Subcutaneous abdominal adipose tissue (tissue), 5 donors: Measurements from ENCODE around the gene PRKCA.

Source experiments
- H3K27ac ChIP-seq: one replicate; pipeline ENCODE4 v1.7.0; 2013; ENCODE audit warnings: low read depth, mild to moderate bottlenecking, inconsistent platforms, low read length, moderate library complexity
- H3K27me3 ChIP-seq, 5 donors: one replicate each; pipeline ENCODE4 v1.7.0; 2013; ENCODE audit warnings: low read length in 5 of 5, inconsistent platforms in 1 of 5; ENCODE audit not compliant: control insufficient read depth in 5 of 5, insufficient read depth in 4 of 5
- H3K36me3 ChIP-seq, 5 donors: one replicate each; pipeline ENCODE4 v1.7.0; 2013; ENCODE audit warnings: low read length in 5 of 5; ENCODE audit not compliant: control insufficient read depth in 5 of 5, insufficient read depth in 5 of 5
- H3K4me1 ChIP-seq, 5 donors: one replicate each; pipeline ENCODE4 v1.7.0; 2013; ENCODE audit warnings: low read length in 5 of 5, mild to moderate bottlenecking in 3 of 5, moderate library complexity in 1 of 5; ENCODE audit not compliant: control insufficient read depth in 5 of 5, insufficient read depth in 5 of 5
- H3K4me3 ChIP-seq, 5 donors: one replicate each; pipeline ENCODE4 v1.7.0; 2013; ENCODE audit warnings: low read length in 5 of 5, low read depth in 1 of 5
- H3K9ac ChIP-seq, 5 donors: one replicate each; pipeline ENCODE4 v1.7.0; 2013; ENCODE audit warnings: low read length in 5 of 5, mild to moderate bottlenecking in 4 of 5, moderate library complexity in 3 of 5
- H3K9me3 ChIP-seq, 5 donors: one replicate each; pipeline ENCODE4 v1.7.0; 2013; ENCODE audit warnings: low read length in 5 of 5; ENCODE audit not compliant: control insufficient read depth in 5 of 5
- donor health status: healthy.
- donor health status: healthy.
- donor health status: healthy.
- donor health status: healthy.
- donor health status: healthy.

Gene PRKCA

DNA sequence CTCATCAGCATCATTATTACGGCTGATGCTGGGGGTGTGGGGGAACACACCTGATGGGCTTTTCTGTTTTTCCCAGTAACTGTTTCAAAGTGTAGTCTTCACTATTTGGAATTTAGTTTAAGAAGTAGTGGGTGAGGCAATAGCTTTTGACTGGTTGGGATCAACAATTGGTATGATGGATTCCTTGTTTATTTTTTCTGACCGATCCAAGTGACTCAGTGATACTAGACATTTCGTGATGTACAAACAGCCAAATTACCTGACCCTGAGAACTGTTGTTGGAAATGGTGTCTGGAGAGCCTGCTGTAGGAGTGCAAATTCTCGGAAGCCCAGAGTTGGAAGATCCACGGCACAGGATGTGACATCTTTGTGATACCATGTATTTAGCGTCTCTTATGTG, 204.2 kb downstream of the PRKCA start:
- H3K27me3 ChIP-seq: no peaks in the 10 kb centered on the region
- H3K4me3 ChIP-seq: no peak overlapping the region
- no peaks in the 10 kb centered on the region for H3K36me3 ChIP-seq
- H3K27ac ChIP-seq: no peak overlapping the region
- no peaks in the 10 kb centered on the region for H3K9me3 ChIP-seq
- H3K9ac ChIP-seq: no peak overlapping the region
- peaks cover 0 to 9% (median 8%) of the 10 kb centered on the region in 5 donors for H3K4me1 ChIP-seq

DNA sequence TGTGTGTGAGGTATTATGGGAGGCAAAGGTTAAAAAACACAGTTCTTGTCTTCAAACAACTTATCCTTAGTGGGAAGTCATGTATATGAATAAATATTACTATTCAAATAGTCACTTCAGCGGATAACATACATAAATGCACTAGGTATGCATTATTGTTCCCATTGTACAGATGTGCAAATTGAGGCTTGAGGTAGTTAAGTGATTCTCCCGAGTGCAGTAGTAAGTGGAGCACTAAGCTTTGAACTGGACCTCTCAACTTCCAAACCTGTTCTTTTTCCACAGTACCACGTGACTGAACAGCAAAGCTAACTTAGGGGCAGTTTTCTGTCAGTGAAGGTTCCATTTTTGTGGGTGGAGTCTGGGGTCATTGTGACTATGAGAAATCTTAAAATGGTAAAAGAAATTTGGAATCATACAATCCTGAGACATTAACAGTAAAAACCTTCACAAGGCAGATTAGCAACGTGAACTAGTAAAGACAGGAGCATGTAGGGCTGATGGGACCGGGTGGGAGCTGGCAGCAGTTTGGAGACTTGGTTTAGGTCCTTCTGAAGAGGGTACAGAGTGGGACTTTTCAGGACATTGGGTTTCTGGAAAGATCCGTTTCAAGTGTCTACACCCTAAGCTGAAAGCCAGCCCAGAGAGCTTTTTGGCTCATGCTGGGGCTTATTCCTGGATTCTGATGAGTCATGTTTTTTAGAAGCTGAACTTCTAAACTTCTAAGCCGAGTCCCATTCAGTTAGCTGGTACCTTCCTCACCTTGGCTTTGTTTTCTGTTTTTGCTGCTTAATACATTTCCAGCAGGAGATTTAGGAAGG, 204.9 kb downstream of the PRKCA start:
- Histone ChIP-seq H3K4me3 (no peak overlapping the region), H3K9me3 (no peaks in the 10 kb centered on the region), H3K4me1 (peaks cover 0 to 9% (median 8%) of the 10 kb centered on the region in 5 donors), H3K27ac (no peak overlapping the region), H3K27me3 (no peaks in the 10 kb centered on the region), H3K36me3 (no peaks in the 10 kb centered on the region), H3K9ac (no peak overlapping the region)

DNA sequence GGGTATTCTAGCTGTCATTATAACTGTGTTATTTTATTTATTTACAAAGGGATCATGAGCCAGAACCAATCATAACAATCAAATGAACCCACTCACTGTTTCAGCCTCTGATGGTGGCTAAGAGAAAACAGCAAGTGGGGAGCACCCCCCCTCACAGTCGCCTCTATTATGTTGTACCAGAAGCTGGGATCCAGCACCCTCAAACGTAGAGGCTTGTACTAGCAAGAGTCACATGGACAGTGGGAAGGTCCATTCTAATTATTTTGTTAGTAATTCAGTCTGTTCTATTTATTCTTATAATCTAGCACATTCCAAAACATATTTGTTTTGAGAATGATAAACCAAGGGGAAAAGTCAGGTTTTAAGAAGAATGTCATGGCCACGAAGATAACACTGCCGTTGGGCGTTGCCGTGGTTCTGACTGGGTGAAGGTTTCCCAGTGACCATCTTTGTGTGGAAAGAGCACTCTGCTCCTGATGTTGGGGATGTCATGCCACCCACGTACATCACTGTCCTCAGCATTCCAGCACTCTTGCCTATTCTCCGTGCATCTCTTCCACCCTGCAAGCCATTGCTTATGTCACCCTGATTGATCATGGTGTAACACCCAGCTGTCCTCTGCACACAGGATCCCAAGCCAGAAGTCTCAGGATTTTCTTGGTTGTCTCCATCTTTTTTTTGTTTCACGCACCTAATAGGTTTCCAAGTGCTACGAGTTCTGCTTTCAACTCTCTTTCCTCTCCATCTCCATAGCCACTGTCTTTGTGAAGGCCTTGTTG, 205.8 kb downstream of the PRKCA start:
- Histone ChIP-seq H3K9me3 (no peaks in the 10 kb centered on the region), H3K36me3 (no peaks in the 10 kb centered on the region)

DNA sequence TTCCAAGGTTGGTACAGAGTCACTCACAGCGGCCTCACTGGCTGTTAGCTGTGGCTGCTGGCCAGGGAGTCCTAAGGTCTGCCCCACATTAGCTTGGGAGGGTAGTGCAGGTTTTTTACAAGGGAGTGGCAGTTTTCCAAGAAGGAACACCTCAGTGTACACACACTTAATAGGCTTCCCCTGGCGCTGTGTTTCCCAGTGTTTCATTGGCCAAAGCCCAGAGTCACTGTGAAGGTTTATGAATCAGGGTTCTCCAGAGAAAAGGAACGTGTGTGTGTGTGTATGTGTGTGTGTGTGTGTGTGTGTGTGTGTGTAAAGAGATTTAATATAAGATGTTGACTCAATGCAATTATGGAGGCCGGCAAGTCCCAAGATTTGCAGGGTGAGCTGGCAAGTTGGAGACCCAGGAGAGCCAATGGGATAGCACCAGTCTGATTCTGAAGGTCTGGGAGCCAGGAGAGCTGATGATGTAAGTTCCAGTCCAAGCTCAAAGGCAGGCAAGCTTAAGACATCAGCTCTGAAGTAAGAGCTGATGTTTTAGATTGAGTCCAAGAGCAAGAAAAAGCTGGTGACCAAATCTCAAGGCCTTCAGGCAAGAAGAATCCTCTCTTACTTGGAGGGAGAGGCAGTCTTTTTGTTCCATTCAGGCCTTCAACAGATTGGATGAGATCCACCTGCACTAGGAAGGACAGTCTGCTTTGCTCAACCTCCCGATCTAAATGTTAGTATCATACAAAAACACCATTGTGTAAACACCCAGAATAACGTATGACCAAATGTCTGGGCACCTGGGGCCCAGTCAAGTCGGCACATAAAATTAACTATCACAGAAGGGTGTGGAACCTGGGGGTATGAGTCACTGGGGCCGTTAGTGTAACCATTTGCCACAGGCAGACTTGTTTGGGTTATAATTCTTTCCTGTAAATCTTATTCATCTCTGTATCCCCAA, 206.8 kb downstream of the PRKCA start:
- Histone ChIP-seq H3K27me3 (no peaks in the 10 kb centered on the region), H3K36me3 (no peaks in the 10 kb centered on the region), H3K9ac (no peak overlapping the region), H3K4me1 (peaks cover 0 to 9% (median 8%) of the 10 kb centered on the region in 5 donors), H3K4me3 (no peak overlapping the region), H3K9me3 (no peaks in the 10 kb centered on the region), H3K27ac (no peak overlapping the region)

More for the DNA sequence above, 205.8 kb downstream of the PRKCA start:
- no peak overlapping the region for H3K9ac ChIP-seq
- H3K27me3 ChIP-seq: no peaks in the 10 kb centered on the region
- no peak overlapping the region for H3K27ac ChIP-seq
- peaks cover 0 to 9% (median 8%) of the 10 kb centered on the region in 5 donors for H3K4me1 ChIP-seq
- H3K4me3 ChIP-seq: no peak overlapping the region

DNA sequence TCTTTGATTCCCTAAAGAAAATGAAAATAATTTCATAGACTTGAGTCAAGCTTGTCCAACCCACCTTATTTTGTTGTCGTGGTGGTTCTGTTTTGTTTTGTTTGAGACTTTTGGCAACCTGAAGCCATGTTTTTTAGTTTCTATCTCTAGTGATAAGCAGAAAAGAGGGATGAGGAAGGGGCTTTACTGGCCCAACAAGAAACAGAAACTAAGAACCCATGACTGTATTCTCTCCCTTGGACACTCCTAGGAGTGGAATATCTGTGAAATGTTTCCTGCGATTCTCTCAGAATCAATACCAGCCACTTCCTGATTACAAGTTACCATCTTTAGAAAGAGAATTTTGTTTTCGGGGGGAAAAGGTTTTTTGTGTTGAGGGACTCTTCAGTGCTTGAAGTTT, 207.5 kb downstream of the PRKCA start:
- Histone ChIP-seq H3K4me3 (no peak overlapping the region), H3K36me3 (no peaks in the 10 kb centered on the region), H3K4me1 (peaks cover 0 to 9% (median 8%) of the 10 kb centered on the region in 5 donors), H3K9me3 (no peaks in the 10 kb centered on the region), H3K9ac (no peak overlapping the region), H3K27me3 (no peaks in the 10 kb centered on the region), H3K27ac (no peak overlapping the region)

DNA sequence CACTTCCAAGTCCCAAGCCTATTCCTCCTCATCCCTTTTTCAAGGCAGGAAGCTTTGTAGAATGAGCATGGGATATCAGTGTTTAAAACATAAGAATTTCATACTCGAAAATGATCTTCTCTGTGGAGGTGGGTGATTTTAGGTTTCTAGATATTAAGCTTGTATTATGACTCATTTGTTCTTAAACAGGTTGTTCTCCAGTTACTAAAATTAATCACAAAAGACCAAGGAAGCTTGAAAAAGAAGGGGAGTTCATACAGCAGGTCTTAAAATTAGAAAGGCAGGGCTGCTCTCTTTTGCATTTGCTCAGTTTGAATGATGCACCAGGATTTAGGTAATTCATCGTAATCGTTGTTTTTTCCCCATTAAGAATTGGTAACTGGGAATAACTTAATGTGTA, 208.7 kb downstream of the PRKCA start:
- no peak overlapping the region for H3K9ac ChIP-seq

DNA sequence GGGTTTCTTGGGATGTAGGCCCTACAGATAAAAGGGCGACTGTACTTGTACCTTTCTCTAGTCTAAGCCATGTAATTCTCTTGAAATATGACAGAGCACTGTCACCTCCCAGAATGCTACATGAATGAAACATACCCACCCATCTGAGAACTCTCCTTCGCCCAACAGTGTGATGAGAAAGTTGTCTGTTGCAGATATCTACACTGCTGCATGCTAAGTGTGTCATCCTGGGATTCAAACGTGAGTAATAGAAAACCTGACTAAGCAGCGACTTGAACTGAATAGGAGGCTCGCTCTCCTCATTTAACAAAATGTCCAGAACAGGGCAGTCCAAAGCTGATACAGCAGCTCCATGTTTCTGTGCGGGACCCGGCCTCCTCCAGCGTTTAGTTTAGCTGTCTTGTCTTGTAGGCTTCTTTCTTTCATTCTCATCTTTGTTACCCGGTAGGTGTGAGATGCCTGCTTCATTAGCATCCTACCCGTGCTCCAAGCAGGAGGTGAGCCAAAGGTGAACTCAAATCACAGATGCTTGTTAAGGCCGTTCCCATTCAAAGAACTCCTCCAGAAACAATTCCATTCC, 211.9 kb downstream of the PRKCA start:
- H3K36me3 ChIP-seq: no peaks in the 10 kb centered on the region
- no peaks in the 10 kb centered on the region for H3K27me3 ChIP-seq
- H3K4me3 ChIP-seq: no peak overlapping the region
- no peak overlapping the region for H3K27ac ChIP-seq
- no peaks in the 10 kb centered on the region for H3K4me1 ChIP-seq
- no peak overlapping the region for H3K9ac ChIP-seq
- H3K9me3 ChIP-seq: no peaks in the 10 kb centered on the region

More for the DNA sequence above, 208.7 kb downstream of the PRKCA start:
- Histone ChIP-seq H3K4me3 (no peak overlapping the region), H3K9me3 (no peaks in the 10 kb centered on the region), H3K36me3 (no peaks in the 10 kb centered on the region), H3K27ac (no peak overlapping the region), H3K27me3 (no peaks in the 10 kb centered on the region), H3K4me1 (peaks cover 0 to 9% (median 8%) of the 10 kb centered on the region in 5 donors)

DNA sequence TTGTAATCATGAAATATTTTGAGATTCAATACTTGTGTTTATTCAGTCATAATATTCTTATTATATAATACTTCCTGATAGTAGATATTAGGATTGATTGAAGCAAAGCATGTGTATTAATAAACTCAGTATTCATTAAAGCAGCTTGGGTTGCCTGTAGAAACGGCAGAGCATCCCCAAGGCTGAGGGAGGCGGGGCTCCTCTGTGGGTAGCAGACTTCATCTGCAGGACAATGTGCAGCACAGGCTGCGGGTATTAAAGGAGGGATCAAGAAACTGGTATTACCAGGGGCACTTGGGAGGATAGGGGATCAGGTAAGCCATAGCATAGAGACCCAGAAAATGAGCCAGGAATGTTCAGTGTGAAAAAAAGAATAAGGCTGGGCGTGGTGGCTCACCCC, 213.6 kb downstream of the PRKCA start:
- Histone ChIP-seq H3K4me3 (no peak overlapping the region), H3K9ac (no peak overlapping the region), H3K4me1 (no peaks in the 10 kb centered on the region), H3K27me3 (no peaks in the 10 kb centered on the region), H3K36me3 (no peaks in the 10 kb centered on the region), H3K27ac (no peak overlapping the region), H3K9me3 (no peaks in the 10 kb centered on the region)

DNA sequence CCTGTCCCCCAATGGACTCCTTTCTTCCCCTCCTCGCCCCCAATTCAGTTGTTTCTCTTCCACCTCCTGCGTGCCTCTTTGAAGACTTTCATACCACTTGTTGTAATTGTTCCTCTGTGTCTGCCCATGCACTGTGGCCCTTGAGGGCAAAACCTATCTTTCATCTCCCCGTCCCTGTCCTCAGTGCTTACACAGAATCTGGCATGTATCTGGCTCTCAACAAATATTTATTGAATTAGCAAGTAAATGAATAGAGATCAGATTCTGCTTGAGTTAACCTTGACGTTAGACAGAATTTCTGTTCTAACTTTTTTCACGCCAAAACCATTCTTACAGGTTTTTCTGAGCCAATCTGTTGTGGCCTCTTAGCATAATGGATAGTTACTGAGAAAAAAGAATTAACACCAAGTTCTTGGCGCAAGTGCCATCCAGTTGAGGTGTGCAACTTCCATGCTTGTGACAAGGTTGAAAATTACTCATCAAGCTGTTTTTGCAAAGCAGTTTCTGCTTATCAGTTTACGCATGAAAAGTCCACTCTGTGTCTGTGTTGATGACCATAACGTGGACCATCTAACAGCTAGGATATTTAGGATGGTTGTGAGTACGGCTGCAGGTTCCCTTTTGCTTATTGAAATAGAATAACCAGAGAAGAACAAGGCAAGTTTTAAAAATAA, 215.1 kb downstream of the PRKCA start:
- H3K9me3 ChIP-seq: no peaks in the 10 kb centered on the region
- H3K4me3 ChIP-seq: no peak overlapping the region
- no peaks in the 10 kb centered on the region for H3K27me3 ChIP-seq
- no peaks in the 10 kb centered on the region for H3K36me3 ChIP-seq
- H3K4me1 ChIP-seq: no peaks in the 10 kb centered on the region
- H3K9ac ChIP-seq: no peak overlapping the region
- H3K27ac ChIP-seq: no peak overlapping the region
